A549 (cell line): ENCODE results near the gene LRG1.

ENCODE experiments used
- EP300 ChIP-seq, 2 experiments: fragments of >200 bp; sonication (Bioruptor Twin); formaldehyde crosslinking; IDR thresholded peaks; 2 replicates in 1 of 2; 3 replicates in 1 of 2; pipeline ENCODE4 v1.6.1; 2016 to 2017
- ESRRA ChIP-seq: fragments of 150-350 bp; IDR thresholded peaks from 2 replicates; pipeline ENCODE4 v1.6.1; 2014; ENCODE audit warnings: mild to moderate bottlenecking, low read length, borderline replicate concordance
- JUNB ChIP-seq: fragments of >200 bp; sonication (Bioruptor Twin); formaldehyde crosslinking; IDR thresholded peaks from 2 replicates; pipeline ENCODE4 v1.6.1; 2016
- RCOR1 ChIP-seq: fragments of 150-350 bp; IDR thresholded peaks from 2 replicates; pipeline ENCODE4 v1.6.1; 2014; ENCODE audit warnings: antibody characterized with exemption, low read length, low read depth
- ZC3H11A ChIP-seq: fragments of 450-650 bp; IDR thresholded peaks from 2 replicates; pipeline ENCODE4 v1.6.1; 2014; ENCODE audit warnings: antibody characterized with exemption, mild to moderate bottlenecking
- TF ChIP-seq, protein P1 (sequence below): IDR thresholded peaks from 2 replicates; pipeline ENCODE4 v1.6.1; 2012
- TF ChIP-seq, protein P2 (sequence below): fragments of >200 bp; sonication (Bioruptor Twin); formaldehyde crosslinking; IDR thresholded peaks from 3 replicates; pipeline ENCODE4 v1.5.1; 2016
- TF ChIP-seq, protein P3 (sequence below): IDR thresholded peaks from 2 replicates; pipeline ENCODE4 v1.6.1; 2012
- TF ChIP-seq, protein P4 (sequence below): fragments of 200-600 bp; sonication (generic); IDR thresholded peaks from 2 replicates; pipeline ENCODE4 v1.6.1; 2016; ENCODE audit warnings: antibody characterized with exemption, mild to moderate bottlenecking, moderate library complexity

DNA sequence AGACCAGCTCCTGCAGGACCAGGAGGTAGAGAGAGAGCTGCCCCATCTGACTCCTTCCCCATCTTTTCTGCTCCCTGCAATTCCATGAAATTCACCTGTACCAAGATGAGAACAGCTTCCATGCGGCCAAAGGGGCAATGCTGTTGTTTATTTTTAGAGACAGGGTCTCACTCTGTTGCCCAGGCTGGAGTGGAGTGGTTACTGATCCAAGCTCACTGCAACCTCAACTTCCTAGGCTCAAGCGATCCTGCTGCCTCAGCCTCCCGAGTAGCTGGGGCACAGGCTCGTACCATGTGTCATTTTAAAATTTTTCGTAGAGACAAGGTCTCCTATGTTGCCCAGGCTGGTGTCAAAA is 18.0 kb downstream of the LRG1 start:
- no peak for TF ChIP-seq JUNB
- TF ChIP-seq, protein P1, sequence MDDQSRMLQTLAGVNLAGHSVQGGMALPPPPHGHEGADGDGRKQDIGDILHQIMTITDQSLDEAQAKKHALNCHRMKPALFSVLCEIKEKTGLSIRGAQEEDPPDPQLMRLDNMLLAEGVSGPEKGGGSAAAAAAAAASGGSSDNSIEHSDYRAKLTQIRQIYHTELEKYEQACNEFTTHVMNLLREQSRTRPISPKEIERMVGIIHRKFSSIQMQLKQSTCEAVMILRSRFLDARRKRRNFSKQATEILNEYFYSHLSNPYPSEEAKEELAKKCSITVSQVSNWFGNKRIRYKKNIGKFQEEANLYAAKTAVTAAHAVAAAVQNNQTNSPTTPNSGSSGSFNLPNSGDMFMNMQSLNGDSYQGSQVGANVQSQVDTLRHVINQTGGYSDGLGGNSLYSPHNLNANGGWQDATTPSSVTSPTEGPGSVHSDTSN, result no peak
- TF ChIP-seq RCOR1, result no peak
- TF ChIP-seq, protein P2, sequence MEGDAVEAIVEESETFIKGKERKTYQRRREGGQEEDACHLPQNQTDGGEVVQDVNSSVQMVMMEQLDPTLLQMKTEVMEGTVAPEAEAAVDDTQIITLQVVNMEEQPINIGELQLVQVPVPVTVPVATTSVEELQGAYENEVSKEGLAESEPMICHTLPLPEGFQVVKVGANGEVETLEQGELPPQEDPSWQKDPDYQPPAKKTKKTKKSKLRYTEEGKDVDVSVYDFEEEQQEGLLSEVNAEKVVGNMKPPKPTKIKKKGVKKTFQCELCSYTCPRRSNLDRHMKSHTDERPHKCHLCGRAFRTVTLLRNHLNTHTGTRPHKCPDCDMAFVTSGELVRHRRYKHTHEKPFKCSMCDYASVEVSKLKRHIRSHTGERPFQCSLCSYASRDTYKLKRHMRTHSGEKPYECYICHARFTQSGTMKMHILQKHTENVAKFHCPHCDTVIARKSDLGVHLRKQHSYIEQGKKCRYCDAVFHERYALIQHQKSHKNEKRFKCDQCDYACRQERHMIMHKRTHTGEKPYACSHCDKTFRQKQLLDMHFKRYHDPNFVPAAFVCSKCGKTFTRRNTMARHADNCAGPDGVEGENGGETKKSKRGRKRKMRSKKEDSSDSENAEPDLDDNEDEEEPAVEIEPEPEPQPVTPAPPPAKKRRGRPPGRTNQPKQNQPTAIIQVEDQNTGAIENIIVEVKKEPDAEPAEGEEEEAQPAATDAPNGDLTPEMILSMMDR, result no peak
- TF ChIP-seq, protein P3, sequence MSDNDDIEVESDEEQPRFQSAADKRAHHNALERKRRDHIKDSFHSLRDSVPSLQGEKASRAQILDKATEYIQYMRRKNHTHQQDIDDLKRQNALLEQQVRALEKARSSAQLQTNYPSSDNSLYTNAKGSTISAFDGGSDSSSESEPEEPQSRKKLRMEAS, result no peak
- TF ChIP-seq, protein P4, sequence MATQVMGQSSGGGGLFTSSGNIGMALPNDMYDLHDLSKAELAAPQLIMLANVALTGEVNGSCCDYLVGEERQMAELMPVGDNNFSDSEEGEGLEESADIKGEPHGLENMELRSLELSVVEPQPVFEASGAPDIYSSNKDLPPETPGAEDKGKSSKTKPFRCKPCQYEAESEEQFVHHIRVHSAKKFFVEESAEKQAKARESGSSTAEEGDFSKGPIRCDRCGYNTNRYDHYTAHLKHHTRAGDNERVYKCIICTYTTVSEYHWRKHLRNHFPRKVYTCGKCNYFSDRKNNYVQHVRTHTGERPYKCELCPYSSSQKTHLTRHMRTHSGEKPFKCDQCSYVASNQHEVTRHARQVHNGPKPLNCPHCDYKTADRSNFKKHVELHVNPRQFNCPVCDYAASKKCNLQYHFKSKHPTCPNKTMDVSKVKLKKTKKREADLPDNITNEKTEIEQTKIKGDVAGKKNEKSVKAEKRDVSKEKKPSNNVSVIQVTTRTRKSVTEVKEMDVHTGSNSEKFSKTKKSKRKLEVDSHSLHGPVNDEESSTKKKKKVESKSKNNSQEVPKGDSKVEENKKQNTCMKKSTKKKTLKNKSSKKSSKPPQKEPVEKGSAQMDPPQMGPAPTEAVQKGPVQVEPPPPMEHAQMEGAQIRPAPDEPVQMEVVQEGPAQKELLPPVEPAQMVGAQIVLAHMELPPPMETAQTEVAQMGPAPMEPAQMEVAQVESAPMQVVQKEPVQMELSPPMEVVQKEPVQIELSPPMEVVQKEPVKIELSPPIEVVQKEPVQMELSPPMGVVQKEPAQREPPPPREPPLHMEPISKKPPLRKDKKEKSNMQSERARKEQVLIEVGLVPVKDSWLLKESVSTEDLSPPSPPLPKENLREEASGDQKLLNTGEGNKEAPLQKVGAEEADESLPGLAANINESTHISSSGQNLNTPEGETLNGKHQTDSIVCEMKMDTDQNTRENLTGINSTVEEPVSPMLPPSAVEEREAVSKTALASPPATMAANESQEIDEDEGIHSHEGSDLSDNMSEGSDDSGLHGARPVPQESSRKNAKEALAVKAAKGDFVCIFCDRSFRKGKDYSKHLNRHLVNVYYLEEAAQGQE, result no peak
- no peak for TF ChIP-seq ESRRA
- TF ChIP-seq ZC3H11A, result no peak
- TF ChIP-seq EP300 (IDR thresholded peaks at IDR 0.05), result no peak
